ENCODE results near the gene SART3.
"Not testable (repeated sequence)": the region's sequence is repeated elsewhere in the genome, so short reads cannot be mapped to it uniquely, and the experiment has no call there.

Gene SART3

DNA sequence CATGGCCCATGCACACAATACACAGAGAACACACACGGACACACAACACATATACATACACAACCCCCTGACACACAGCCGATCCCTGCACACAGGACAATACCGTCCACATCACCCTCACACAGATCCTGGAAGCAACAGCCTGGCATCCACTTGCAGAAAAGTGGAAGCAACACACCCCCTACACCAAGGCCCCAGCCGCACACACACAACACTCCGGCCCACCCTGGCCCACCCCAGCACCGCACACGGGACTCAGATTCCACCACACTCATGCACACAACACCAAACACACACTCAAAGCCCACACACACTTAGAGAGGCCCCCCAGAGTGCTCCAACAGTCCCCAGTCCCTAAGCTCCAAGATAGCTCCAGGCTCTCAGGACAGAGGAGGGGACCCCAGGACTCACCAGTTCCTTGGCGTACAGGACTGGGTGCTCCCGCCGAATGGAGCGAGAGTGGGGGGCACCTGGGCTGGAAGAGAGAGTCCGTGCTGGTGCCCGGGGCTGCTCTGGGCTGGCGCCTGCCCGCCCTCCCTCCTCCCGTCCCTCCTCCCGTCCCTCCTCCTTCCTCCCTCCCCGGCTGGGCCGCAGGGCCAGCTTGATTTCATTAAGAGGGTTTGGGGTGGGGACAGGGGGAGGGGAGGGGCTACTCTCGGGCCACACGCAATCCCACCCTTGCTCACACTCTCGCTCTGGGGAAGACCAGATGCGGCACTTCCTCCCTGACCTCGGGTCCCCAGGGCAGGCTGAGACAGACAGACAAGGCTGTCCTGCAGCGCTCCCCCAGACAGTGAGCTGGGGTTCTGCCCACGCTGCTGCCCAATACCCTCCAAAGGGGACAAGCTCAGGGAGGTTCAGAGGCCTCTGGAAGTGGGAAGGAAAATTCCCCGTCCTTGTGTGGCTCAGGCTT, 36.8 kb upstream of the SART3 start, which contains the start of gene TMEM119:
TSS of gene TMEM119 (minus strand) at position 526 of the 913 bp plus-strand sequence. CDS start 5,701 bp downstream, outside the sequence.
- DNase-seq (ENCODE audit: low read depth in 1 of 2, low spot score in 1 of 2): no peak

DNA sequence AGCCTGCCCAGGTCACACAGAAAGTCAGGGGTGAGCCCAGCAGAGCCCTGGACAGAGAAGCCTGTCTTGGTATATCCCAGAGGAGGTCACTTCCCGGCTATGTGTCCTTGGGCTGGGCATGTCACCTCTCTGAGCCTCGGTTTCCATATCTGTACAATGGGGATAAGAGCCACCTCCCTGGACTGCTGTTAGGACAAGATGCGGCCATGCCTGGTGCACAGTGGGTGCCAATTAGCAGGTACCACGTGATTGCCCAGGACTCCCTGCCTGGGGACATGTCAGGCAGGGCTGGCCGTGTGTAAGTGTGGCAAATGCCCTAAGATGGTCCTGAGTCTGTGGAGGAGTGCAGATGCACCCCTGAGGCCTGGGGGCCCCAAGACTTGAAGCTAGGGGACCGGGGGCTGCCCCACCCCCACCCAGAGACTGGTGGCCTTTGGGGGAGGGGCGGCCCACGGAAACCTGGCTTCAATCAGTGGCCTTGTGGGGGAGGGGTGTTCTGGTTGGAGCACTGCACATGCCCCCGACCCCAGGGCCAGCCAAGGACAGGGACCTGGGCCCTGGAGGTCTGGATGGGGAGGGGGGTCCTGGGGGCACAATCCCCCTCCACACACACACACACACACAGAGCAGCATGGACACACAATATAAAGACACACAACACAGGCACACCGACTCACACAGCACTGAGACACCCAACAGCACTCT, 36.0 kb upstream of the SART3 start:
- DNase-seq (ENCODE audit: low read depth in 1 of 2, low spot score in 1 of 2): no peak

DNA sequence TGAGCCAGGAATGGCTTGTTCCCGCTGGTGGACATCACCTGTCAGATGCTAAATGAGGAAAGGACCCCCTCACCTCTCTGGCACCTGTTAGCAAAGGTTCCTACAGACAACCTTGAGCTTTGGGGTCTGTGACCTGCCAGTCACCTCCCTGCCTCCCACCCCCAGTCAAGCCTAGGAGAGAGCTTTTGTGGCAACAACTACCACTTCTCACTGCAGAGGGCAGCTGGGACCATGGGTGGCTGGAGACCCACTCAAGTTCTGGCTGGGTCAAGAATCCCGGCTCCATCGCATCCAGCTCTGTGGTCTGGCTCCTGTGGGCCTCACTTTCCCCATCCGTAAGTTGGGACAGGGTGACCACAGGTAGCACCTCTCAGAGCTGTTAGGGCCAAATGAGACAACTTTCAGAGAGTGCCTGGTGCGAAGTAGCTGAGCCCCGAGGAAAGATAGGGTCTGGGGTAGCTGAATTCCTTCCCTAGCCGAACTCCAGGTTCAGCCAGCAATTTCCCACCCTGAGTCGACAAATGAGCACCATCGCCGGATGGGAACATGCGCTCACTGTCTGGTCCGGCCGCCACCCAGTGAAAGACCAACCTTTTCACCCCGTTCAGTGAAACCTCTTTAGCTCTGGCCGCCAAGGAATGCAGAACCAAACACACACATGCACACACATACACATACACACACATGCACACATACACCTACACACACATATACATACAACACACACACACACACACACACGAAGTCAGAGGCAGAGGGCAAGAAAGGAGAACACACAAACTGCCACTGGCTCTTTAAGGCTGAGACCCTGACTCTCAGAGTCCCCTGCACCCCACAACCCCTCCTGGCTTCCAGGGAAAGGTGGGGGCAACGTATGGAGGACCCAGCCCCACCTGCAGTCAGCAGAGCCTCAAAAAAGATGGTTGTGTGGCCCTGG, 35.0 kb upstream of the SART3 start:
- no peak for DNase-seq (ENCODE audit: low read depth in 1 of 2, low spot score in 1 of 2)

DNA sequence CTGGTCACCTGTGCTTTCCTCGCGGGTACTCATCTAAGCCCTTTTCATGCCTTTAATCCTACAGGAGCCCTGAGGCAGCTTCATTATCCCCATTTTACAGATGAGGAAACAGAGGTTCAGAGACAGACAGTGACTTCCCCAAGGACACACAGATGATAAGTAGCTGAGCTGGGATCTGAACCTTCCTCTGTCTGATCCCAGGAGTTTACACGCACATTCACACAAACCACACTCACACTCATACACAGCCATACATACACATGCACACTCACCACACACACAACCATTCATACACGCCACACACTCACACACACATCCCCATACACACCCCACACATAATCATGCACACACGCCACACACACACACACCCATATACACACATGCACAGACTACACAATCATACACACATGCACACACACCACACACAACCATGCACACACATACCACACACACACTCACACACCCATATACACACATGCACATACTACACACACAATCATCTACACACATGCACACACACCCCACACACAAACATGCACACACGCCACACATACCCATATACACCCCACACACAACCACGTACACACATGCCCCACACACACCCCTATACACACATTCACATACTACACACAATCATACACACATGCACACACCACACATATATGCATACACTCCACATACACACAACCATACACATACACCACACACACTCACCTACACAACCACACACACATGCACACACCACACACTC, 34.2 kb upstream of the SART3 start:
- no peak for DNase-seq (ENCODE audit: low read depth in 1 of 2, low spot score in 1 of 2)

DNA sequence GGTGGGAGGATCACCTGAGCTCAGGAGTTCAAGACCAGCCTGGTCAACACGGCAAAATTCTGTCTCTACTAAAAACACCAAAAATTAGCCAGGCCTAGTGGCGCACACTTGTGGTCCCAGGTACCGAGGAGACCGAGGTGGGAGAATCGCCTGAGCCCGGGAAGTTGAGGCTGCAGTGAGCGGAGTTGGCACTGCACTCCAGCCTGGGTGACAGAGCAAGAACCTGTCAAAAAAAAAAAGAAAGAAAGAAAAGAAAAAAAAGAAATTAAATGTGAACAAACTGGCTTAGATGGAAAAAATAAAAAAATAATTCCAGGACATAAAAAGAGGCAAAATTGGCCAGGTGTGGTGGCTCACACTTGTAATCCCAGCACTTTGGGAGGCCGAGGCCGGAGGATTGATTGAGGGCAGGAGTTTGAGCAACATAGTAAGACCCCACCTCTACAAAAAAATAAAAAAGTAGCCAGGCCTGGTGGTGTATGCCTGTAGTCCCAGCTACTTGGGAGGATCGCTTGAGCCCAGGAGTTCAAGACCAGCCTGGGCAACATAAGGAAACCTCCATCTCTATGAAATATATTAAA, 33.4 kb upstream of the SART3 start:
- DNase-seq (ENCODE audit: low read depth in 1 of 2, low spot score in 1 of 2): no peak

DNA sequence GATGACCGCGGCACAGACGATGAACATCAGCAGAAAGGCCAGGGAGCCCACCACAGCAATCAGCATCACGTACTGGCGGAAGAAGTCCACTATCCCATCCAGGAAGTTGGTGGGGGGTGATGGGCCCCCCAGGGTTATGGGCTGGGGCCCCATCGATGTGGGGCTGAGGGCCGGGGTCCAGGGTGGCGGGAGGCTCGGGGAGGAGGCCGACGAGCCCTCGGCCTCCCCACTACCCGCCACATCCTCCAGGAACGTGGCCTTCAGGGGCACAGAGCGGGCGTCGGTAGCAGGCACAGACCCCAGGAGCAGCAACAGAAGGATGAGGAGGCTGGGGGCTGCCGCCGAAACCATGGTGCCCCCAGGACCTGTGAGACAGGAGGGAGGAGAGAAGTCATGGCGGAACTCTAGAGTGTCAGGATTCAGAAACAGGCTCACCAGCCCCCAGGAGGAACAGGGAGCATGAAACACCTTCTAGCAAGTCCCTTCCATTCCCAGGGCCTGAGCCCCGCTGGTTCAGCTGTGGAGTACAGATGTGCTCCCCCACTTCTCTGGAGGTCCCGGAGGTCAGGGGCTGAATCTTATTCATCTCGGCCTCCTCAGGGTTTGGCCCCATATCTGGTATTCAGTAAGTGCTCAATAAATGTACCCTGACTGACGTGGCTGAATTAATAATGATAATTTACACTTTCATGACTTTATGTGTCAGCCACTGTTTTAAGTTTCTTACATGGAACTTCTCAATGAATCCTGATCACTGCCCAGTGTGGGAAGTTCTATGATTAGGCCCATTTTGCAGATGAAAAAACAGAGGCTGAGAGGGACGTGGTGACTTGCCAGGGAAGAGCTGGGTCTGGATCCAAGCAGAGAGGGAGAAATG, 31.3 kb upstream of the SART3 start:
- no peak for DNase-seq (ENCODE audit: low read depth in 1 of 2, low spot score in 1 of 2)

DNA sequence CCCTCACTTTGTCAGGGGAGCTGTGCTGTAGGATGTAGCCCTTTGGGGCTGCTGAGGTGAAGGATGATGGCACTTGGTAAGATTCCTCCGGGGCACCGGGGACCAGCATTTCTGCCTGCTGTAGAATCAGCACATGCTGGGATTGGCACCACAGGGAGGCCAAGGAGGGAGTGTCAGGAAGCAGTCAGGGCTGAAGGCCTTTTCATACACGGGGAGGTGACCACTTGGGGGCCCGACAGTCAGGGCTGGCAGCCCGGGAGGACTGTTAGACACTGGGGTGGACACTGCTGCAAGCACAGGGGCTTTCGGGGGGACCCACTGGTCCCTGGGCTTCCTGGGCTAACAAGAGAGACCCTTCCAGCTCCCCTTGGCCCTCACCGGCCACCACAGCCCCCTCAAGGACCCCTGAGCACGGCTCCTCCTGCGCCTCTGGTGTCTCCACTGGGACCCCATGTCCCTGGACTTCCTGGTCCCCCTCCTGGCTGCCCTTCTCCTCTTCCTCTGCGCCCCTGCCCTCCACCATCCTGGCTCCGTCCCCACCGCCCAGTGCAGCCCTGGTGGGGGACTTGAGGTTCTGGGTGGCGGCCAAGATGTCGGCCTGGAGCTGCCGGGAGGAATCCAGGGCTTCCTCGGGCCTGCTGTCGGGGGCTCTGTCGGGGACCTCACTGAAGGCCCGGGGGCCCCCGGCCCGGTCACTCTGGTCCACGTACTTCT, 30.5 kb upstream of the SART3 start:
- DNase-seq (ENCODE audit: low read depth in 1 of 2, low spot score in 1 of 2): no peak

DNA sequence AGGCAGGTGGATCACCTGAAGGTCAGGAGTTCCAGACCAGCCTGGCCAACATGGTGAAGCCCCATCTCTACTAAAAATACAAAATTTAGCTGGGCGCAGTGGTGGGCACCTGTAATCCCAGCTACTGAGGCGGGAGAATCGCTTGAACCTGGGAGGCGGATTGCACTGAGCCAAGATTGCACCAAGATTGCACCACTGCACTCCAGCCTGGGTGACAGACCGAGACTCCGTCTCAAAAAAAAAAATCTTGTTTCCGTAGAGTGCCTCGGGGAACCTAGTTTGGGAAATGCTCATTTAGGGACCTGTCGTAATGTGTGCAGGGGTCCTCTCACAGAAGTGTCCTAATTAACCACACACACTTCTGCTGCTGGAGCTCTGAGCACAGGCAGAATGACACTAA, 29.5 kb upstream of the SART3 start:
- DNase-seq (ENCODE audit: low read depth in 1 of 2, low spot score in 1 of 2): not testable (repeated sequence)

DNA sequence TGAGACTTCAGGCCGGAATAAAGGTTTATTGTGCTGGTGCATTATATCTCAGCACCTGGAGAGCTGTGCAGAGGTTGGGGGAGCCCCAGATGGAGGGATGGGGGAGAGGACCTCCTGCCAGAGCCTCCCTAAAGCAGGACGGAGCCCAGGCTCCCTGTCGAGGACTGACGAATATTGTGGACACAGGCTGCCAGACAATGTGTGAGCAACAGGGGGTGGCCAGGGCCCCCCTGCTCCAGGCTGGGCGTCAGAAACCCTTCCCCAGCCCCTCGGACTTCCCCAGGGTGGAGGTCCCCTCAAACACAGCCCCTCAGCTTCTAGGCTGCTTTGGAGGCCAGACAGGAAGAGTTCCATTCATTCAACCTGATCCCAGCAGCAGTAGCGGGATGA, 28.9 kb upstream of the SART3 start:
- no peak for DNase-seq (ENCODE audit: low read depth in 1 of 2, low spot score in 1 of 2)

DNA sequence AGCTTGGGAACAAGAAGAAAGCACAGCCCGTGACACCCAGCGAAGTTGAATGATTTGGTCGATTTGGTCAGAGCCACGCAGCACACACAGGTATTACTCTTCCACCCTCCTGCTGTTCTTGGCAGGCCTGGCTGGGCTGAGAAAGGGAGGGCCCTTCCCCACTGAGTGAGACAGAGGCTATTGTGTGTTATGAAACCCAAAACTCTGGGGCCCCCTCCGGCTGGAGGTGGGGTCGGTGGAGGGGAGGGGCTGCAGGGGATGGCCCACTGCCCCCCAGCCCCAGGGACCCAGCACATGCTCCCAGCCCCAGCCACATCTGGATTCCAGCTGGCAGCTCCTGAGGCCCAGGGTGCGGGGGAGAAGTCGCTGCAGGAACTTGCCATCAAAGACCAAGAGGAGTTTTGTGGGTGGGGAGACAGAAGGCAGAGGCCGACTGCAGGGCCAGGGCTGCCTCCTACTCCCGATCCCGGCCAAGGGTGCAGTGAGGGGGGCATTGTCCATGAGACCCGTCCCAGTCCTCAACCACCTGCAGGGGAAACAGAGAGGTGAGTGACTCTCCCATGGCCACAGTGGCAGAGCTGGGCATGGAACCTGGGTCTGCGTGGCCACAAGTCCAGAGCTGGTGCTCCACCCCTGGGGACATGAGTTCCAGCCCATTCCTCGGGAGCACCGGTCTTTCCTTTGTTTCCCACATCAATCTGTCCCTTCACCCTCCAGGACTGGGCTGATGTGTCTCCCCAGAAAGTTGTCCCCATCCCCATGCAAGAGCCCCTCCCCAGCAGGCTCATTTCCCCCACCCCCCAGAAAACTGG, 28.3 kb upstream of the SART3 start:
- DNase-seq (ENCODE audit: low read depth in 1 of 2, low spot score in 1 of 2): no peak

DNA sequence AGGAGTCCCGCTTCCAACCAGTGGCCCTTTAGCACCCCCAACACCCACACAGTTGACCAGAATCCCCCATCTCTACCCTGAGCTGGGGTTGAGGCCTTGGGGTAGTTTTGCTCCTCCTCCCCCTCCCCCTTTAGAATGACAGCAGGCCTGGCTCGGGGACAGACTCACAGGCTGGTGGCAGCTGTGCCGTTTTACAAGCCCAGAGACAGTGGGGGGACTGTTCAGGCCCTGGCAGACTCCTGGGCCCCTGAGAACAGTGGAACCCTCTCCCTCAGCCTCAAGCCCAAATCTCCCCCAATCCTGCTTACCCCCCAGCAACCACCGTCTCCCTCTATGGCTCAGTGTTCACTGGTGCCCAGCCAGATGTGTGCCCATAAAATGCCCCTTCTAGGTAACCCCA, 26.9 kb upstream of the SART3 start:
- no peak for DNase-seq (ENCODE audit: low read depth in 1 of 2, low spot score in 1 of 2)

DNA sequence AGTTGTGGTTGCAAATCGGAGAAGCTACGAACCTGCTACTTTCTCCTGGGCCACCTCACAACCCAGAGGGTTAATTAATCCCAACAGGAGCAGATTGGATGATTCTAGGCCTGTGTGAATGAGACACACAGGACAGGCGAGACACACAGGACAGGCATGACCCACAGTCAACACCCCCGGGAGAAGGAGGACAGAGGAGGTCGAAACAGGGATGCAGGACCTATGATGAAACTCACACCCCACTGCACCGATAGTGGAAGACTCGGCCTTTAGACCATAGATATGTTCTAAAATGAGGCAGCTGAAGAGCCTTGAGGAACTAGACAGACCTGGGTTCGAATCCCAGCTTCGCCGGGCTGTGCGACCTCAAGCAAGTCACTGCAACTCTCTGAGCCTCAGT, 25.3 kb upstream of the SART3 start:
- no peak for DNase-seq (ENCODE audit: low read depth in 1 of 2, low spot score in 1 of 2)

DNA sequence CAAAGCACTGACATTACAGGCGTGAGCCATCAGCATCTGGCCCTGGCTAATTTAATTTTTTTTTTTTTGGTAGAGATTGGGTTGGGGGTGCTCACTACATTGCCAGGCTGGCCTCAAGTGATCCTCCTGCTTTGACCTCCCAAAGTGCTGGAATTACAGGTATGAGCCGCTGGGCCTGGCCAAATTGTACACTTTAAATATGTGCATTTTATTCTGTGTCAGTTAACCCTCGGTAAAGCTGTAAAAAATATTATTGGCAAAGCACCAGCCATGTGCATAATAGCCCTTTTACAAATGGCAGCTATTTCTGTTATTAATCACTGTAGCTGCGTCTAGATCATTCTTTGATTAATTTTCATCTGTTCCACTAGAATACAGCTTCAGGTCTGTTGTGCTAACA, 24.9 kb upstream of the SART3 start:
- DNase-seq (ENCODE audit: low read depth in 1 of 2, low spot score in 1 of 2): no peak

DNA sequence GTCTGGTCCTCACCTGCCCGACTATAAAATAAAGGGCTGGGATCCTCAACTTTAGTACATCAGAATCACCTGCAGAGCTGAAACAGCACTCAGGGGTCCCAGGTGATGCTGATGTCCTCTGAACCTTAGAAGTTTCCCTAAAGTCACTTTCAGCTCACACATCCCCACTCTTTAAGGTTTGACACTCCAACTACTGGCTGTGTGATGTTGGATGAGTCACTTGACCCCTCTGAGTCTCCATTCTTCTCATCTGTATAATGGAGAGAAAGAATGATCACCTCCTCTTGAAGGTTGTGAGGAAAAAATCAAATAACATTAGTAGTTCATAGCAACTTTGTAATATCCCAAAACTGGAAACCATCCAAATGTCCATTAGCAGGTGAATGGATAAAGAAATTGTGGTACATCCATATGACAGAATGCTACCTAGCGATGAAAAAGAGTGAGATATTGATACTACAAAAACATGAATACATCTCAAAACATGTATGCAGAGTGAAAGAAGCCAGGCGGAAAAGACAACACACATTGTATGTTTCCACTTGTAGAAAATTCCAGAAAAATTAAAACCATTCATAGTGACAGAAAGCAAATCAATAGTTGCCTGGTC, 23.6 kb upstream of the SART3 start:
- DNase-seq (ENCODE audit: low read depth in 1 of 2, low spot score in 1 of 2): no peak

DNA sequence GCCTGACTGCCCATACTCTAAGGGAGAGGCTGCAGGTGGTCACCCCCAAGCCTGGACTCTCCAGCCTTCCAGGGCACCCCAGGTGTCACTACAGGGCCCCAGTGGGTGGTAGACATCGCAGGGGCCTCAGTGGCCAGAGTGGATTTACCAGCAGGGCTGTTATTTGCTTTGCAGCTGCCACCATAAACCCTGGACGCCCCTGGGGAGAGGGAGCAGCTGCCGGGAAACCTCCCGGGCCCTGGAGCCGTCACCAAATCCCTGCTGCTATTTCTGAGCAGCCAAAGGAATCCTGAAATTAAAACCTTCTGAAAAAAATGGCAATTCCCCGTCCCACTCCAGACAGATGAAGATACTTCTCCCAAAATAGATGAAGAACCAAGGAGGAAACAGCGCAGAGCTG, 23.0 kb upstream of the SART3 start:
- no peak for DNase-seq (ENCODE audit: low read depth in 1 of 2, low spot score in 1 of 2)

DNA sequence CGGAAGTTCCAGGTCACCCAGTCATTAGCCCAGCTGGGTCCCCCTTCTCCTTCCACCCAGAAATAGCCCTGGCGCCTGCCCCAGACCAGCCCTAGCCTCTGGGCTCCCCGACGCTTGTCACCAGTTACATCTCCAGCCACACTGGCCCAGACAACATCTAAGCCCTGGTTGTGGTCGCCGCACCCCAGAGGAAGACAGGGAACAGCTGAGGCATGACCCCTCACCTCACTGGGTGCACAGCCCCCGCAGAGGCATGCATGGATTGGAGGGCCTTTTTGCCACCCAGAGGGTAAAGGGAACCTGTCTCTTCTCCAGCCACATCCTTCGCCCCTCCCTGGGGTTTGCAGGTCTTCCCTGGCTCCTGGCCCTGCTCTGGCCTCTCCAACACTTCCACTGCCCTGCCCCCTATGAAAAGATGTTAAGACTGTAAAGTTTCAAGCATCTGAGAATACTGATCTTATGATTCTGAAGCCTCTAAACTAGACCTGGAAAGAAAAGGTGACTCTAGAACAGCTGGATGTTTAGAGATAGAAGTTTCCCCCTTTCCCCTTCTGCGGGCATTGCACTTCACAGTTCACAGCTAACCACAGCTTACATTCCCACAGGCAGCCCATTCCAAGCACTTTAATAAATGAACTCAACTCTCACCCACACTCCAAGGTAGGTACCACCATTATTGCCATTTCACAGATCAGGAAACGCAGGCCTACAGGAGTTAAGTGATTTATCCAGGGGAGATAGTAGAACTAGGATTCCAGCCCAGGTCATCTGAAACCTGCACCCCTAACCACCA, 22.2 kb upstream of the SART3 start:
- no peak for DNase-seq (ENCODE audit: low read depth in 1 of 2, low spot score in 1 of 2)

DNA sequence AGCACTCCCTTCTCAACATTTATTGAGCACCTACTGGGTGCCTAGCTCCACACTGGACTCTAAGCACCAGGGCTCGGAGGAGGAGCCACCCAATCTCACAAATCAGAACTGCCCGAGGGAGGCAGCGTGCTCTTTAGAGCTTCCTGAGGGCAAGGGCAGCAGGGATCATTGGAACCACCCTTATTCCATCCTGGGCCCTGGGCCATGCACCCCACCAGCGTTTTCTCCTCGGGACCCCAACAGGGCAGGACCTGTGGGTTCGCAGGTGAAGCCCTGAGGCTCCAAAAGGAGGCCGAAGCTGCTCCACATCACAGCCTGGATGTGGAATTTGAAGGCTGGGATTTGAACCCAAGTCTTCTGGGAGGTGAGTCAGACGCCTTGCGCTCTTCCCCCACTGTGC, 21.5 kb upstream of the SART3 start:
- DNase-seq (ENCODE audit: low read depth in 1 of 2, low spot score in 1 of 2): no peak
